ENCODE measurements around the gene BRD1. TPM values are rescaled to one million over a fixed set of nuclear protein-coding genes. Genes with fewer than 3 reads are reported as not detected.

Gene BRD1
- total and polyA plus RNA-seq, 2 experiments from 2014 or later = 12.3 to 33.8 TPM

DNA sequence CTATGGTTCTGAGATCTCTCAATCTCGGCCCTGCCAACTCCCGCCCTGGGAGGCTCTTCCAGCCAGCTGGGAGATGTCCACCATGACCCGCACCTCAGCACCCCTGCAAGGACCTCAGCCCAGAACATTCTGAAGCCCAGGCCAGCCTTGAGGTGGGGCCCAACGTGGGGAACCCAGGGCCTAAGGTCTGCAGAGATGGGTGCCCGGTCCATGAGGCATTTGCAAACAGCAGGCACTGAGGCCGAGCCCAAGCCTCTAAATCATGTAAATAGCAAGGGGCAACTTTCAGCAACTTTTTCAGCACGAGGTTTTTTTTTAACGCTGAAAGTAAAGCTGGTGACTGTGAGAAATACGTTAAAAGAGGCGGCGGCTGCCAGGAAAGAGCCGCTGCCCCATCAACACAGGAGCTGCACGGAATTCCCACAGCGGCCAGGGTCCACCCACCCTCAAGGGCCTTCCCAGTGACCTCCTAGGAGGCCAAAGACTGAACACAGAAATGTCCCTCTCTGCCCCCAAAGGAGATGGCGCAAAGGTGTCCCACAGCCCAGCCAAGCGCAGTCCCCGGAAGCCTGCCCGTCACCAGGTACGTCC, 46.9 kb downstream of the BRD1 start (continued):
- TF ChIP-seq, protein P1, sequence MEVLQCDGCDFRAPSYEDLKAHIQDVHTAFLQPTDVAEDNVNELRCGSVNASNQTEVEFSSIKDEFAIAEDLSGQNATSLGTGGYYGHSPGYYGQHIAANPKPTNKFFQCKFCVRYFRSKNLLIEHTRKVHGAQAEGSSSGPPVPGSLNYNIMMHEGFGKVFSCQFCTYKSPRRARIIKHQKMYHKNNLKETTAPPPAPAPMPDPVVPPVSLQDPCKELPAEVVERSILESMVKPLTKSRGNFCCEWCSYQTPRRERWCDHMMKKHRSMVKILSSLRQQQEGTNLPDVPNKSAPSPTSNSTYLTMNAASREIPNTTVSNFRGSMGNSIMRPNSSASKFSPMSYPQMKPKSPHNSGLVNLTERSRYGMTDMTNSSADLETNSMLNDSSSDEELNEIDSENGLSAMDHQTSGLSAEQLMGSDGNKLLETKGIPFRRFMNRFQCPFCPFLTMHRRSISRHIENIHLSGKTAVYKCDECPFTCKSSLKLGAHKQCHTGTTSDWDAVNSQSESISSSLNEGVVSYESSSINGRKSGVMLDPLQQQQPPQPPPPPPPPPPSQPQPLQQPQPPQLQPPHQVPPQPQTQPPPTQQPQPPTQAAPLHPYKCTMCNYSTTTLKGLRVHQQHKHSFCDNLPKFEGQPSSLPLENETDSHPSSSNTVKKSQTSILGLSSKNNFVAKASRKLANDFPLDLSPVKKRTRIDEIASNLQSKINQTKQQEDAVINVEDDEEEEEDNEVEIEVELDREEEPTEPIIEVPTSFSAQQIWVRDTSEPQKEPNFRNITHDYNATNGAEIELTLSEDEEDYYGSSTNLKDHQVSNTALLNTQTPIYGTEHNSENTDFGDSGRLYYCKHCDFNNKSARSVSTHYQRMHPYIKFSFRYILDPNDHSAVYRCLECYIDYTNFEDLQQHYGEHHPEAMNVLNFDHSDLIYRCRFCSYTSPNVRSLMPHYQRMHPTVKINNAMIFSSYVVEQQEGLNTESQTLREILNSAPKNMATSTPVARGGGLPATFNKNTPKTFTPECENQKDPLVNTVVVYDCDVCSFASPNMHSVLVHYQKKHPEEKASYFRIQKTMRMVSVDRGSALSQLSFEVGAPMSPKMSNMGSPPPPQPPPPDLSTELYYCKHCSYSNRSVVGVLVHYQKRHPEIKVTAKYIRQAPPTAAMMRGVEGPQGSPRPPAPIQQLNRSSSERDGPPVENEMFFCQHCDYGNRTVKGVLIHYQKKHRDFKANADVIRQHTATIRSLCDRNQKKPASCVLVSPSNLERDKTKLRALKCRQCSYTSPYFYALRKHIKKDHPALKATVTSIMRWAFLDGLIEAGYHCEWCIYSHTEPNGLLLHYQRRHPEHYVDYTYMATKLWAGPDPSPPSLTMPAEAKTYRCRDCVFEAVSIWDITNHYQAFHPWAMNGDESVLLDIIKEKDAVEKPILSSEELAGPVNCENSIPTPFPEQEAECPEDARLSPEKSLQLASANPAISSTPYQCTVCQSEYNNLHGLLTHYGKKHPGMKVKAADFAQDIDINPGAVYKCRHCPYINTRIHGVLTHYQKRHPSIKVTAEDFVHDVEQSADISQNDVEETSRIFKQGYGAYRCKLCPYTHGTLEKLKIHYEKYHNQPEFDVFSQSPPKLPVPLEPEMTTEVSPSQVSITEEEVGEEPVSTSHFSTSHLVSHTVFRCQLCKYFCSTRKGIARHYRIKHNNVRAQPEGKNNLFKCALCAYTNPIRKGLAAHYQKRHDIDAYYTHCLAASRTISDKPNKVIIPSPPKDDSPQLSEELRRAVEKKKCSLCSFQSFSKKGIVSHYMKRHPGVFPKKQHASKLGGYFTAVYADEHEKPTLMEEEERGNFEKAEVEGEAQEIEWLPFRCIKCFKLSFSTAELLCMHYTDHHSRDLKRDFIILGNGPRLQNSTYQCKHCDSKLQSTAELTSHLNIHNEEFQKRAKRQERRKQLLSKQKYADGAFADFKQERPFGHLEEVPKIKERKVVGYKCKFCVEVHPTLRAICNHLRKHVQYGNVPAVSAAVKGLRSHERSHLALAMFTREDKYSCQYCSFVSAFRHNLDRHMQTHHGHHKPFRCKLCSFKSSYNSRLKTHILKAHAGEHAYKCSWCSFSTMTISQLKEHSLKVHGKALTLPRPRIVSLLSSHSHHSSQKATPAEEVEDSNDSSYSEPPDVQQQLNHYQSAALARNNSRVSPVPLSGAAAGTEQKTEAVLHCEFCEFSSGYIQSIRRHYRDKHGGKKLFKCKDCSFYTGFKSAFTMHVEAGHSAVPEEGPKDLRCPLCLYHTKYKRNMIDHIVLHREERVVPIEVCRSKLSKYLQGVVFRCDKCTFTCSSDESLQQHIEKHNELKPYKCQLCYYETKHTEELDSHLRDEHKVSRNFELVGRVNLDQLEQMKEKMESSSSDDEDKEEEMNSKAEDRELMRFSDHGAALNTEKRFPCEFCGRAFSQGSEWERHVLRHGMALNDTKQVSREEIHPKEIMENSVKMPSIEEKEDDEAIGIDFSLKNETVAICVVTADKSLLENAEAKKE (CRISPR knock-in tag; IDR thresholded peaks at IDR 0.05) = no peak

DNA sequence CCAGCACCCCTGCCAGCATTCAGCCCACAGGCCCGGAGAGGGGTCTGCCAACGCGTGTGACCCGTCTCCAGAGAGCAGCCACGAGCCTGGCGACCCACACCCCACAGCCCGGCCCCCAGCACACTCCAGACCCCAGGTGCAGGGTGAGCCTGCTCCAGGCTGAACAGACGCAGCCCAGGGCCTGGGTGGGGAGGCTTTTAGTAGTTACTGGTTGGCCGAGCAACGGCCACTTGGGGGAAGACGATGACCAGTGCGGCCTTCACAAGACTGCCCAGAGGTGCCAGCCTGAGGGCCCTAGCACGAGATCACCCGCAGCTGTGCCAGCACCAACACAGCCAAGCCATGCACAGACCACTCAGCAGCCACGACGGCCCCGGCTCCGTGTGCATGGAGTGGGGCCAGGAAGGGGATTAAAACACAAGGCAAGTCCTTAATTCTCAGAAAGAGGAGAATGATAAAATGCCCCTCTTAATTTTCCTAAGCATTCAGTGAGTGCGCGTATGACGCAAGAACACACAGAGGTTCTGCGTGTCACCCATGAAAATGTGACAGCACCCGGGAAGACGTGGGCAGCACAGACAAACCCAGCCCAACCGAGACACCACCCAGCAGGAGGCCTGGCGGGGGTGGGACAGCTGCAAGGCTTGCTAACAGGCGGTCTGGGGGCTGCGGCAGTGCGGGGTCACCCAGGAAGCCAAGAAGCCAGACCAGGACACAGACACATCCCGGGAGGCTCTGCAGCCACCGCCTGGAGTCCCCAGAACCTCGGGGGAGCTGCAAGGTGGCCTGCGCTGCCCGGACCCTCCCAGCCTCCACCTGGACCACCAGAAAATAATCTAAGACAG, 47.6 kb downstream of the BRD1 start:
- H3K9me3 Mint-ChIP-seq = no peaks in the 10 kb centered on the region
- no peak overlapping the region for H2AFZ ChIP-seq
- peaks cover 10% of the 10 kb centered on the region for H3K27me3 Mint-ChIP-seq (ENCODE audit: insufficient read depth, low read depth, poor library complexity)
- H3K4me1 Mint-ChIP-seq = peaks cover 8% of the 10 kb centered on the region; the same call in 1 of the 3 replicates
- peaks cover 50% of the 10 kb centered on the region for H3K79me2 ChIP-seq (replicated peaks; ENCODE audit: insufficient read depth)
- no peak overlapping the region for H3K4me3 Mint-ChIP-seq
- no peaks in the 10 kb centered on the region for H3F3A ChIP-seq (replicated peaks; ENCODE audit: low read depth)
- ATAC-seq = no peak
- no peaks in the 10 kb centered on the region for H3K27me3 ChIP-seq (ENCODE audit: insufficient read depth)
- no peaks in the 10 kb centered on the region for H3K9me2 ChIP-seq (ENCODE audit: insufficient read depth)
- no peak overlapping the region for H3K4me2 ChIP-seq
- no peak overlapping the region for H3K27ac Mint-ChIP-seq
- peaks cover 8% of the 10 kb centered on the region; the same call in 1 of the 2 replicates for H4K20me1 ChIP-seq (replicated peaks; ENCODE audit: insufficient read depth)
- no peak for DNase-seq (ENCODE audit: low spot score)
- no peaks in the 10 kb centered on the region for H3K36me3 ChIP-seq (ENCODE audit: insufficient read depth)
- peaks cover 54% of the 10 kb centered on the region for H3K36me3 Mint-ChIP-seq (ENCODE audit: low read depth)
- H3K27ac ChIP-seq (ENCODE audit: low read depth) = no peak overlapping the region
- H3K4me1 ChIP-seq (ENCODE audit: insufficient read depth) = no peaks in the 10 kb centered on the region
- no peak overlapping the region for H3K4me3 ChIP-seq
- TF ChIP-seq POLR2AphosphoS5 (IDR thresholded peaks at IDR 0.05; ENCODE audit: low read depth) = no peak
- no peak for TF ChIP-seq EZH2 (IDR thresholded peaks at IDR 0.05; ENCODE audit: low read depth, unreplicated experiment)
- TF ChIP-seq, protein P2, sequence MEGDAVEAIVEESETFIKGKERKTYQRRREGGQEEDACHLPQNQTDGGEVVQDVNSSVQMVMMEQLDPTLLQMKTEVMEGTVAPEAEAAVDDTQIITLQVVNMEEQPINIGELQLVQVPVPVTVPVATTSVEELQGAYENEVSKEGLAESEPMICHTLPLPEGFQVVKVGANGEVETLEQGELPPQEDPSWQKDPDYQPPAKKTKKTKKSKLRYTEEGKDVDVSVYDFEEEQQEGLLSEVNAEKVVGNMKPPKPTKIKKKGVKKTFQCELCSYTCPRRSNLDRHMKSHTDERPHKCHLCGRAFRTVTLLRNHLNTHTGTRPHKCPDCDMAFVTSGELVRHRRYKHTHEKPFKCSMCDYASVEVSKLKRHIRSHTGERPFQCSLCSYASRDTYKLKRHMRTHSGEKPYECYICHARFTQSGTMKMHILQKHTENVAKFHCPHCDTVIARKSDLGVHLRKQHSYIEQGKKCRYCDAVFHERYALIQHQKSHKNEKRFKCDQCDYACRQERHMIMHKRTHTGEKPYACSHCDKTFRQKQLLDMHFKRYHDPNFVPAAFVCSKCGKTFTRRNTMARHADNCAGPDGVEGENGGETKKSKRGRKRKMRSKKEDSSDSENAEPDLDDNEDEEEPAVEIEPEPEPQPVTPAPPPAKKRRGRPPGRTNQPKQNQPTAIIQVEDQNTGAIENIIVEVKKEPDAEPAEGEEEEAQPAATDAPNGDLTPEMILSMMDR (conservative IDR thresholded peaks at IDR 0.05; ENCODE audit: low read depth in 2 of 2) = no peak
- TF ChIP-seq CREB1 (CRISPR knock-in tag; IDR thresholded peaks at IDR 0.05; ENCODE audit: low read depth) = no peak
- TF ChIP-seq, protein P3, sequence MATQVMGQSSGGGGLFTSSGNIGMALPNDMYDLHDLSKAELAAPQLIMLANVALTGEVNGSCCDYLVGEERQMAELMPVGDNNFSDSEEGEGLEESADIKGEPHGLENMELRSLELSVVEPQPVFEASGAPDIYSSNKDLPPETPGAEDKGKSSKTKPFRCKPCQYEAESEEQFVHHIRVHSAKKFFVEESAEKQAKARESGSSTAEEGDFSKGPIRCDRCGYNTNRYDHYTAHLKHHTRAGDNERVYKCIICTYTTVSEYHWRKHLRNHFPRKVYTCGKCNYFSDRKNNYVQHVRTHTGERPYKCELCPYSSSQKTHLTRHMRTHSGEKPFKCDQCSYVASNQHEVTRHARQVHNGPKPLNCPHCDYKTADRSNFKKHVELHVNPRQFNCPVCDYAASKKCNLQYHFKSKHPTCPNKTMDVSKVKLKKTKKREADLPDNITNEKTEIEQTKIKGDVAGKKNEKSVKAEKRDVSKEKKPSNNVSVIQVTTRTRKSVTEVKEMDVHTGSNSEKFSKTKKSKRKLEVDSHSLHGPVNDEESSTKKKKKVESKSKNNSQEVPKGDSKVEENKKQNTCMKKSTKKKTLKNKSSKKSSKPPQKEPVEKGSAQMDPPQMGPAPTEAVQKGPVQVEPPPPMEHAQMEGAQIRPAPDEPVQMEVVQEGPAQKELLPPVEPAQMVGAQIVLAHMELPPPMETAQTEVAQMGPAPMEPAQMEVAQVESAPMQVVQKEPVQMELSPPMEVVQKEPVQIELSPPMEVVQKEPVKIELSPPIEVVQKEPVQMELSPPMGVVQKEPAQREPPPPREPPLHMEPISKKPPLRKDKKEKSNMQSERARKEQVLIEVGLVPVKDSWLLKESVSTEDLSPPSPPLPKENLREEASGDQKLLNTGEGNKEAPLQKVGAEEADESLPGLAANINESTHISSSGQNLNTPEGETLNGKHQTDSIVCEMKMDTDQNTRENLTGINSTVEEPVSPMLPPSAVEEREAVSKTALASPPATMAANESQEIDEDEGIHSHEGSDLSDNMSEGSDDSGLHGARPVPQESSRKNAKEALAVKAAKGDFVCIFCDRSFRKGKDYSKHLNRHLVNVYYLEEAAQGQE (IDR thresholded peaks at IDR 0.05; ENCODE audit: unreplicated experiment) = no peak
- no peak for TF ChIP-seq ZNF114 (CRISPR knock-in tag; IDR thresholded peaks at IDR 0.05)
- no peak for TF ChIP-seq ZNF331 (CRISPR knock-in tag; IDR thresholded peaks at IDR 0.05; ENCODE audit: low read depth)

Measured in GM23338 (cell line).